HUES64 (cell line): ENCODE results near the gene ZCCHC24.

ENCODE experiments used
- H3K27ac ChIP-seq: 2 replicates; pipeline ENCODE4 v1.7.0; 2013; ENCODE audit warnings: low read depth, low read length, inconsistent platforms
- H3K27me3 ChIP-seq: 2 replicates; pipeline ENCODE4 v1.6.1; 2013; ENCODE audit warnings: mild to moderate bottlenecking, low read length; ENCODE audit not compliant: insufficient read depth
- H3K36me3 ChIP-seq: 2 replicates; pipeline ENCODE4 v1.6.1; 2013; ENCODE audit warnings: mild to moderate bottlenecking, low read length; ENCODE audit not compliant: insufficient read depth
- H3K4me1 ChIP-seq: 2 replicates; pipeline ENCODE4 v1.6.1; 2013; ENCODE audit warnings: mild to moderate bottlenecking, low read length, moderate library complexity; ENCODE audit not compliant: insufficient read depth
- H3K4me3 ChIP-seq: 2 replicates; pipeline ENCODE4 v1.5.1; 2013; ENCODE audit warnings: mild to moderate bottlenecking, low read length, moderate library complexity
- H3K9ac ChIP-seq: 2 replicates; pipeline ENCODE4 v1.6.1; 2013; ENCODE audit warnings: mild to moderate bottlenecking, low read depth, low read length
- H3K9me3 ChIP-seq: 2 replicates; pipeline ENCODE4 v1.6.1; 2013; ENCODE audit warnings: low read depth, low read length; ENCODE audit not compliant: insufficient read depth
- WGBS: fragments of 150-250, 120-280 bp; methylation state at CpG from one replicate; pipeline ENCODE4 v1.1.7; 2013; ENCODE audit warnings: missing lambda C conversion rate; 5-methylcytosine and 5-hydroxymethylcytosine counted together

Gene ZCCHC24

GRCh38 chr10:79383974-79384606, 61.3 kb downstream of the ZCCHC24 start:
- no peak overlapping the region for H3K4me3 ChIP-seq
- no peaks in the 10 kb centered on the region for H3K27me3 ChIP-seq
- H3K9me3 ChIP-seq, result no peaks in the 10 kb centered on the region
- H3K4me1 ChIP-seq, result no peaks in the 10 kb centered on the region
- no peaks in the 10 kb centered on the region for H3K36me3 ChIP-seq
- WGBS, result 93% methylated on average over 12 of the region's 12 CpGs
- no peak overlapping the region for H3K9ac ChIP-seq
- no peak overlapping the region for H3K27ac ChIP-seq

GRCh38 chr10:79382491-79382941, 62.9 kb downstream of the ZCCHC24 start:
- WGBS, result 76% methylated on average over 18 of the region's 18 CpGs
- H3K9ac ChIP-seq, result no peak overlapping the region
- no peaks in the 10 kb centered on the region for H3K4me1 ChIP-seq

GRCh38 chr10:79381804-79382221, 63.6 kb downstream of the ZCCHC24 start:
- no peaks in the 10 kb centered on the region for H3K36me3 ChIP-seq
- no peak overlapping the region for H3K9ac ChIP-seq
- H3K4me3 ChIP-seq, result no peak overlapping the region
- 47% methylated on average over 11 of the region's 11 CpGs for WGBS
- H3K27me3 ChIP-seq, result no peaks in the 10 kb centered on the region
- H3K9me3 ChIP-seq, result no peaks in the 10 kb centered on the region
- H3K27ac ChIP-seq, result no peak overlapping the region
- H3K4me1 ChIP-seq, result no peaks in the 10 kb centered on the region

More at GRCh38 chr10:79382491-79382941, 62.9 kb downstream of the ZCCHC24 start:
- no peak overlapping the region for H3K27ac ChIP-seq
- no peaks in the 10 kb centered on the region for H3K9me3 ChIP-seq
- H3K4me3 ChIP-seq, result no peak overlapping the region
- H3K36me3 ChIP-seq, result no peaks in the 10 kb centered on the region
- H3K27me3 ChIP-seq, result no peaks in the 10 kb centered on the region

GRCh38 chr10:79380946-79381721, 64.3 kb downstream of the ZCCHC24 start:
- no peaks in the 10 kb centered on the region for H3K9me3 ChIP-seq
- H3K4me3 ChIP-seq, result no peak overlapping the region
- no peak overlapping the region for H3K27ac ChIP-seq
- no peaks in the 10 kb centered on the region for H3K4me1 ChIP-seq
- 87% methylated on average over 9 of the region's 9 CpGs for WGBS
- no peaks in the 10 kb centered on the region for H3K27me3 ChIP-seq
- H3K9ac ChIP-seq, result no peak overlapping the region
- H3K36me3 ChIP-seq, result no peaks in the 10 kb centered on the region

- no peaks in the 10 kb centered on the region for H3K27me3 ChIP-seq
- H3K4me3 ChIP-seq, result no peak overlapping the region
- H3K4me1 ChIP-seq, result no peaks in the 10 kb centered on the region
- WGBS, result 88% methylated on average over 14 of the region's 14 CpGs
- H3K27ac ChIP-seq, result no peak overlapping the region
- no peaks in the 10 kb centered on the region for H3K36me3 ChIP-seq
- H3K9me3 ChIP-seq, result no peaks in the 10 kb centered on the region
- no peak overlapping the region for H3K9ac ChIP-seq
Measured at GRCh38 chr10:79380125-79380945, 65.1 kb downstream of the ZCCHC24 start.

- no peaks in the 10 kb centered on the region for H3K27me3 ChIP-seq
- H3K9ac ChIP-seq, result no peak overlapping the region
- H3K36me3 ChIP-seq, result no peaks in the 10 kb centered on the region
- H3K4me1 ChIP-seq, result no peaks in the 10 kb centered on the region
- WGBS, result 92% methylated on average over 9 of the region's 9 CpGs
- H3K9me3 ChIP-seq, result no peaks in the 10 kb centered on the region
- H3K27ac ChIP-seq, result no peak overlapping the region
- H3K4me3 ChIP-seq, result no peak overlapping the region
Measured at GRCh38 chr10:79379512-79380124, 65.8 kb downstream of the ZCCHC24 start.

- no peaks in the 10 kb centered on the region for H3K4me1 ChIP-seq
- no peaks in the 10 kb centered on the region for H3K9me3 ChIP-seq
- no peak overlapping the region for H3K4me3 ChIP-seq
- WGBS, result 90% methylated on average over 22 of the region's 22 CpGs
- no peaks in the 10 kb centered on the region for H3K27me3 ChIP-seq
- H3K9ac ChIP-seq, result no peak overlapping the region
- H3K27ac ChIP-seq, result no peak overlapping the region
- no peaks in the 10 kb centered on the region for H3K36me3 ChIP-seq
Measured at GRCh38 chr10:79378647-79379511, 66.5 kb downstream of the ZCCHC24 start.

GRCh38 chr10:79378383-79378646, 67.1 kb downstream of the ZCCHC24 start:
- H3K4me1 ChIP-seq, result no peaks in the 10 kb centered on the region
- no peak overlapping the region for H3K9ac ChIP-seq
- H3K9me3 ChIP-seq, result no peaks in the 10 kb centered on the region
- H3K27ac ChIP-seq, result no peak overlapping the region
- no peak overlapping the region for H3K4me3 ChIP-seq
- H3K27me3 ChIP-seq, result no peaks in the 10 kb centered on the region
- WGBS, result 94% methylated on average over 7 of the region's 7 CpGs
- no peaks in the 10 kb centered on the region for H3K36me3 ChIP-seq

- Histone ChIP-seq H3K9ac (no peak overlapping the region), H3K27me3 (no peaks in the 10 kb centered on the region), H3K27ac (no peak overlapping the region), H3K4me1 (no peaks in the 10 kb centered on the region), H3K4me3 (no peak overlapping the region), H3K36me3 (no peaks in the 10 kb centered on the region), H3K9me3 (no peaks in the 10 kb centered on the region)
- 93% methylated on average over 36 of the region's 36 CpGs for WGBS
Measured at GRCh38 chr10:79377557-79378382, 67.7 kb downstream of the ZCCHC24 start.
